Right lobe of liver (tissue), 6 donors: ENCODE results near the gene HDAC11. TPM values are rescaled to one million over a fixed set of nuclear protein-coding genes. Genes with fewer than 3 reads are reported as not detected.
A peak's percentile ranks its signal among the peaks of the same experiment; 100 is the strongest.

Experiments
- ATAC-seq, 4 donors: fragments of 200-7000 bp; cut with Tn5 transposase; one replicate each; pipeline ENCODE4 v1.9.1; 2020; ENCODE audit warnings: mild to moderate bottlenecking in 4 of 4, moderate library complexity in 4 of 4
- DNase-seq, 3 donors: peaks; one replicate each; pipeline ENCODE4 v3.0.0-alpha.2; 2020
- H3K27ac ChIP-seq, 3 donors: fragments of 200-600 bp; one replicate each; pipeline ENCODE4 v1.8.0; 2022
- H3K27me3 ChIP-seq, 2 donors: fragments of 200-600 bp; one replicate each; pipeline ENCODE4 v1.8.0; 2022
- H3K36me3 ChIP-seq, 4 donors: fragments of 200-600 bp; sonication (generic) in 1 of 4; one replicate each; pipeline versions ENCODE4 v1.5.1 to v1.8.0; 2017 to 2022; ENCODE audit warnings: control low read depth in 1 of 4
- H3K4me1 ChIP-seq, 4 donors: fragments of 200-600 bp; sonication (generic) in 1 of 4; one replicate each; pipeline versions ENCODE4 v1.5.1 to v1.8.0; 2017 to 2022; ENCODE audit warnings: control low read depth in 1 of 4
- H3K4me3 ChIP-seq, 3 donors: fragments of 200-600 bp; one replicate each; pipeline ENCODE4 v1.8.0; 2022
- H3K9me3 ChIP-seq, 4 donors: fragments of 200-600 bp; sonication (generic) in 1 of 4; one replicate each; pipeline versions ENCODE4 v1.5.1 to v1.8.0; 2017 to 2022; ENCODE audit warnings: control low read depth in 1 of 4
- CTCF ChIP-seq, 4 donors: fragments of 200-600 bp in 3 of 4; fragments of 450-650 bp in 1 of 4; IDR thresholded peaks; one replicate each; pipeline versions ENCODE4 v1.5.1 to v1.8.0; 2016 to 2022; ENCODE audit warnings: antibody characterized with exemption in 4 of 4, mild to moderate bottlenecking in 2 of 4
- POLR2A ChIP-seq: fragments of 450-650 bp; IDR thresholded peaks from one replicate; pipeline ENCODE4 v1.6.1; 2017; ENCODE audit warnings: antibody characterized with exemption, mild to moderate bottlenecking
- WGBS: methylation state at CpG from one replicate; pipeline ENCODE4 v1.1.6; 2018; ENCODE audit warnings: low coverage, low lambda C conversion rate; ENCODE audit not compliant: insufficient coverage; ENCODE audit errors: missing lambda C conversion rate; 5-methylcytosine and 5-hydroxymethylcytosine counted together
- intact Hi-C, 2 donors: fragments of 100-400 bp; cut with DNase I; formaldehyde crosslinking; loops; one replicate each; pipeline versions ENCODE4 v1.11.2 to v1.14.1; 2022
- total RNA-seq, 6 experiments: library from RNA; depleted of rRNA in 2 of 6; stranded (reverse); fragments of >200 nt in 2 of 6; fragmentation: NEBNext Ultra II Directional in 3 of 6; extraction: Animal tissue kit (Norgen Biotek cat#: 25700) in 3 of 6; gene quantifications; one replicate each; pipeline versions ENCODE4 v1.1.0 to v1.2.4, GENCODE V29; 2016 to 2023
- donor health status: DM: no; HTN: yes; CAD: no.
- donor health status: DM: no; HTN: no; CAD: no.
- donor health status: DM: no; HTN: no; CAD: no.
- donor health status: DM: no; HTN: yes; CAD: no.
- donor health status: DM: no; HTN: yes; CAD: no.

Gene HDAC11
- total RNA-seq, 6 experiments from 2014 or later: 2.2 to 10.8 (median 5.0) TPM

- Histone ChIP-seq H3K27me3 (peaks cover 0 to 4% of the 10 kb centered on the region in 2 donors), H3K4me1 (no peaks in the 10 kb centered on the region), H3K4me3 (no peak overlapping the region), H3K9me3 (no peaks in the 10 kb centered on the region), H3K36me3 (no peaks in the 10 kb centered on the region), H3K27ac (no peak overlapping the region)
- intact Hi-C loops: no loop called here
- DNase-seq: peak in 1 of 3 donors; percentile 27
- no peak for TF ChIP-seq POLR2A
- TF ChIP-seq CTCF (IDR thresholded peaks at IDR 0.05): no peak
- whole genome bisulfite sequencing: 72% methylated on average over 5 of the region's 8 CpGs
- ATAC-seq: no peak
These were observed 59.6 kb downstream of the HDAC11 start for GRCh38 chr3:13539671-13540070.

GRCh38 chr3:13540297-13540995, 60.3 kb downstream of the HDAC11 start:
- Histone ChIP-seq H3K27ac (no peak overlapping the region), H3K4me3 (no peak overlapping the region), H3K36me3 (no peaks in the 10 kb centered on the region), H3K4me1 (no peaks in the 10 kb centered on the region), H3K27me3 (peaks cover 0 to 4% of the 10 kb centered on the region in 2 donors), H3K9me3 (no peaks in the 10 kb centered on the region)
- ATAC-seq (peak in 1 of 4 donors; percentile 12), DNase-seq (peak in 1 of 3 donors; percentile 40)
- no peak for TF ChIP-seq CTCF (IDR thresholded peaks at IDR 0.05)
- TF ChIP-seq POLR2A: no peak
- no CpG with 5 or more reads among the region's 4 CpGs for WGBS
- intact Hi-C loops: no loop called here

- Histone ChIP-seq H3K4me3 (no peak overlapping the region), H3K27ac (no peak overlapping the region), H3K4me1 (no peaks in the 10 kb centered on the region), H3K36me3 (no peaks in the 10 kb centered on the region), H3K27me3 (peaks cover 0 to 4% of the 10 kb centered on the region in 2 donors), H3K9me3 (no peaks in the 10 kb centered on the region)
- DNase-seq: peak in 1 of 3 donors; percentile 11
- 45% methylated on average over 3 of the region's 3 CpGs for WGBS
- intact Hi-C loops: no loop called here
- TF ChIP-seq CTCF (IDR thresholded peaks at IDR 0.05) (no peak), POLR2A (no peak)
- no peak for ATAC-seq
These were observed 61.6 kb downstream of the HDAC11 start for GRCh38 chr3:13541691-13542090.

- Histone ChIP-seq H3K36me3 (no peaks in the 10 kb centered on the region), H3K9me3 (no peaks in the 10 kb centered on the region), H3K27me3 (peaks cover 0 to 8% of the 10 kb centered on the region in 2 donors), H3K4me3 (no peak overlapping the region), H3K4me1 (no peaks in the 10 kb centered on the region), H3K27ac (no peak overlapping the region)
- no peak for ATAC-seq
- DNase-seq: no peak
- TF ChIP-seq POLR2A (no peak), CTCF (IDR thresholded peaks at IDR 0.05) (no peak)
- 66% methylated on average over 3 of the region's 3 CpGs for WGBS
- intact Hi-C loops: no loop called here
These were observed 62.0 kb downstream of the HDAC11 start for GRCh38 chr3:13542142-13542541.
